HG03066 (cell line): Measurements from ENCODE around the gene GAGE2A.
"Not testable (repeated sequence)": the region's sequence is repeated elsewhere in the genome, so short reads cannot be mapped to it uniquely, and the experiment has no call there.

Experiments
- ATAC-seq: cut with Tn5 transposase; IDR thresholded peaks from one replicate; pipeline ENCODE4 v1.9.1; 2021; ENCODE audit warnings: low read depth; ENCODE audit not compliant: unreplicated experiment

The GAGE2A gene, protein sequence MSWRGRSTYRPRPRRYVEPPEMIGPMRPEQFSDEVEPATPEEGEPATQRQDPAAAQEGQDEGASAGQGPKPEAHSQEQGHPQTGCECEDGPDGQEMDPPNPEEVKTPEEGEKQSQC

GRCh38 chrX:49589196-49589595, at the start of gene GAGE2A:
Gene GAGE2A (plus strand): TSS chrX:49589496. CDS start chrX:49590651, 1,155 bp downstream.
- ATAC-seq: not testable (repeated sequence)

DNA sequence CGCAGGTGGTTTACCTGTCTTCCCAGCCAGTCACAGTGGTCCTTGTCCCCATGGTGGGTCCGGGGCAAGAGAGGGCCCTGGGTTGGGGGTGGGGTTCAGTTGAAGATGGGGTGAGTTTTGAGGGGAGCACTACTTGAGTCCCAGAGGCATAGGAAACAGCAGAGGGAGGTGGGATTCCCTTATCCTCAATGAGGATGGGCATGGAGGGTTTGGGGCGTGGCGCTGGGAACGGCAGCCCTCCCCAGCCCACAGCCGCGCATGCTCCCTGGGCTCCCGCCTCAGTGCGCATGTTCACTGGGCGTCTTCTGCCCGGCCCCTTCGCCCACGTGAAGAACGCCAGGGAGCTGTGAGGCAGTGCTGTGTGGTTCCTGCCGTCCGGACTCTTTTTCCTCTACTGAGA, 47.9 kb upstream of the GAGE2A start, which contains the start of gene GAGE12D:
GAGE12D (plus strand) TSS at position 301 of the 400 bp plus-strand sequence. CDS start 1,155 bp downstream, outside the sequence.
- not testable (repeated sequence) for ATAC-seq

GRCh38 chrX:49550989-49551388, 38.3 kb upstream of the GAGE2A start, which contains the start of gene GAGE12E:
Gene GAGE12E (plus strand): TSS chrX:49551289. CDS start chrX:49552444, 1,155 bp downstream.
- ATAC-seq: not testable (repeated sequence)

DNA sequence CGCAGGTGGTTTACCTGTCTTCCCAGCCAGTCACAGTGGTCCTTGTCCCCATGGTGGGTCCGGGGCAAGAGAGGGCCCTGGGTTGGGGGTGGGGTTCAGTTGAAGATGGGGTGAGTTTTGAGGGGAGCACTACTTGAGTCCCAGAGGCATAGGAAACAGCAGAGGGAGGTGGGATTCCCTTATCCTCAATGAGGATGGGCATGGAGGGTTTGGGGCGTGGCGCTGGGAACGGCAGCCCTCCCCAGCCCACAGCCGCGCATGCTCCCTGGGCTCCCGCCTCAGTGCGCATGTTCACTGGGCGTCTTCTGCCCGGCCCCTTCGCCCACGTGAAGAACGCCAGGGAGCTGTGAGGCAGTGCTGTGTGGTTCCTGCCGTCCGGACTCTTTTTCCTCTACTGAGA, 28.8 kb upstream of the GAGE2A start, which contains the start of gene GAGE12F:
GAGE12F (plus strand) TSS at position 301 of the 400 bp plus-strand sequence. CDS start 1,155 bp downstream, outside the sequence.
- ATAC-seq: not testable (repeated sequence)

DNA sequence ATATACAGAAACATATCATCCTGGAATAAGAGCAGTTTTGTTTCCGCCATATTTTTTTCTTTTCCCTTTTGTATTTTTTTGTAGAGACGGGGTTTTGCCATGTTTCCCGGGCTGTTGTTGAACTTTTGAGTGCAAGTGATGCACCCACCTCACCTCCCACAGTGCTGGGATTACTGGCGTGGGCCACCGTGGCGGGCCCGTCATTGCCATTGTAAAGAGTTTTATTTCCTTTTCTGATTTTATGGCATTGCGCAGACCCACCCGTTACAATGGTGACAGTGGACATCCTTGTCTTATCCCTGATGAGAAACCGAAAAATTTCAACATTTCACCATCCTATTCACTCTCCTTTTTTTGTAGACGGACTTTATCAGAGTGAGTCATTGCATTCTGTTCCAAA, 20.6 kb upstream of the GAGE2A start:
- ATAC-seq: not testable (repeated sequence)

DNA sequence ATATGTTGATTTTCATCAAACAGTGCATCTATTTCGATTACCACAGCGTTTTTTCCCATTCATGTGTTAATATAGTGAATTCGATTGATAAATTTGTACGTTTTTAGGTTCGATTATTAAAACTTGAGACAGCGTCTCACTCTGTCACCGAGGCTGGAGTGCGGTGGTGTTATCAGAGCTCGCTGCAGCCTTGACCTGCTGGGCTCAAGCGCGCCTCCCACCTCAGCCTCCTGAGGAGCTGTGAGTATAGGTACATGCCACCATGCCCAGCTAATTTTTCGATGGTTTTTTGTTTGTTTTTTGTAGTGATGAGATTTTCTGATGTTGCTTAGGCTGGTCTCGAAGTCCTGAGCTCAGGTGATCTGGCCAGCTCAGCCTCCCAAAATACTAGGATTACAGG, 20.1 kb upstream of the GAGE2A start:
- not testable (repeated sequence) for ATAC-seq

GRCh38 chrX:49570100-49570499, 19.2 kb upstream of the GAGE2A start, which contains the start of gene GAGE12G:
Gene GAGE12G (plus strand): TSS chrX:49570400. CDS start chrX:49571555, 1,155 bp downstream.
- not testable (repeated sequence) for ATAC-seq

DNA sequence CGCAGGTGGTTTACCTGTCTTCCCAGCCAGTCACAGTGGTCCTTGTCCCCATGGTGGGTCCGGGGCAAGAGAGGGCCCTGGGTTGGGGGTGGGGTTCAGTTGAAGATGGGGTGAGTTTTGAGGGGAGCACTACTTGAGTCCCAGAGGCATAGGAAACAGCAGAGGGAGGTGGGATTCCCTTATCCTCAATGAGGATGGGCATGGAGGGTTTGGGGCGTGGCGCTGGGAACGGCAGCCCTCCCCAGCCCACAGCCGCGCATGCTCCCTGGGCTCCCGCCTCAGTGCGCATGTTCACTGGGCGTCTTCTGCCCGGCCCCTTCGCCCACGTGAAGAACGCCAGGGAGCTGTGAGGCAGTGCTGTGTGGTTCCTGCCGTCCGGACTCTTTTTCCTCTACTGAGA, 9.6 kb upstream of the GAGE2A start, which contains the start of gene GAGE12H:
GAGE12H (plus strand) TSS at position 301 of the 400 bp plus-strand sequence. CDS start 1,155 bp downstream, outside the sequence.
- not testable (repeated sequence) for ATAC-seq

DNA sequence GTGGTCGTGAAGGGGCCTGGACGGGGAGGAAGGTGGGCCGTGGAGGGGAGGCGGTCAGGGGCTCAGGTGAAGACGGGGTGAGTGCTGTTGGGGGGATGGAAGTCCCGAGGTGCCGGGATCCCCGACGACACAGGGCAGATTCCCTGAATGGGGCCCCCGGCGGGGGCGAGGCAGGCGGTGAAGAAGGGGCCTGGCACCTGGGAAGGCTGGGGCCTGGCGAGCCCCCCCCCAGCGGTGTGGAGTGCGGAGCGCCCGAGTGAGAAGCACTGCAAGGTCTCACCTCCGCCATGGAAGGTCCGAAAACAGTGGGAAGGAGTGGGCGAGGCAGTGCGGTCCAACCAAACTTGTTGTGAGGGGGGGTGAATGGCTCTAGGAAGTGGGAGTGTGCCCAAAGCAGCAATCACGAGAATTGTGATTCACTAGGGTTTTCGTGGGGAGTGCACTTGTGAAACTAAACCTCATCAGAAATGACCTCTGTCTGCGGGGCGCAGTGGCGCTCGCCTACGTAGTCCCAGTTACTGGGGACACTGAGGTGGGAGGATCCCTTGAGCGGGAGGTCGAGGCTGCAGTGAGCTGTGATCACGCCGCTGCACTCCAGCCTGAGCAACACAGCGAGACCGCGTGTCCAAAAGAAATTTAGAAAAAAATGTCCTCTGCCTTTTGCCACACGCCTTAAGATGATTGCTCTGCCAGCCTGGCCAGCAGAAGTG, 628 bp downstream of the GAGE2A start:
- not testable (repeated sequence) for ATAC-seq

DNA sequence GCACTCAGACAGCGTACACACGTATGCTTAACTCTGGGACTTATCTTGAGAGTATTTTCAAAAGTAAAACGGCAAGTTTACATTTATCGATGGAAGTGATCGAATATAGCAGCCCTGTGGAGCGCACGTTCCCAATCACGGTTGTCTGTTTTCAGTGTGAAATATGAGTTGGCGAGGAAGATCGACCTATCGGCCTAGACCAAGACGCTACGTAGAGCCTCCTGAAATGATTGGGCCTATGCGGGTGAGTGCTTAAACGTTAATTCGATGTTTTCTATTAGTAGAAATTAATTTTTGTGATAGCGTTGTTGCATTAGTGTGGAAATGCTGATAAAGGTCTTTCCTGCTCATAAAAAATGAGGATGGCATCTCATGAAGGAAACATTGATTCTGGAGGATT, 1.2 kb downstream of the GAGE2A start:
- not testable (repeated sequence) for ATAC-seq

DNA sequence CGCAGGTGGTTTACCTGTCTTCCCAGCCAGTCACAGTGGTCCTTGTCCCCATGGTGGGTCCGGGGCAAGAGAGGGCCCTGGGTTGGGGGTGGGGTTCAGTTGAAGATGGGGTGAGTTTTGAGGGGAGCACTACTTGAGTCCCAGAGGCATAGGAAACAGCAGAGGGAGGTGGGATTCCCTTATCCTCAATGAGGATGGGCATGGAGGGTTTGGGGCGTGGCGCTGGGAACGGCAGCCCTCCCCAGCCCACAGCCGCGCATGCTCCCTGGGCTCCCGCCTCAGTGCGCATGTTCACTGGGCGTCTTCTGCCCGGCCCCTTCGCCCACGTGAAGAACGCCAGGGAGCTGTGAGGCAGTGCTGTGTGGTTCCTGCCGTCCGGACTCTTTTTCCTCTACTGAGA, 9.4 kb downstream of the GAGE2A start, which contains the start of gene GAGE1:
GAGE1 (plus strand) TSS at position 301 of the 400 bp plus-strand sequence. CDS start 1,155 bp downstream, outside the sequence.
- not testable (repeated sequence) for ATAC-seq

- no peak for ATAC-seq
Observed at GRCh38 chrX:49610718-49611310, 21.5 kb downstream of the GAGE2A start.

DNA sequence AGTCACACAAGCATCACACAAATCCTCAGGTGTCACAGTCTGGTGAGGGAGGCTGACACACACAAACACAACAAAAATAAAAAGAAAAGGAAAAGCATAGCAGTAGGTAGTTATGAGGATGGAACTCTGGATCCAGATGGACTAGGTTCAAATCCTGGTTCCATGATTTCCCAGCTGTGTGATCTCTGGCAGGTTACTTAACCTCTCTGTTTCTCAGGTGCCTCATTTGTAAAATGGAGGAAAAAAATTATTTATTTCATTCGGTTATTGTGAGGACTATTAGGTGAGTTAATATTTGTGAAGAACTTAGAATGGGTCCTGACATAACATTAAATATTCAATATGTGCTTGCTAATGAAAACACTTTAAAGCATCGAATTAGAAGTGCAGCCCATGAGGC, 29.3 kb downstream of the GAGE2A start:
- ATAC-seq: no peak

DNA sequence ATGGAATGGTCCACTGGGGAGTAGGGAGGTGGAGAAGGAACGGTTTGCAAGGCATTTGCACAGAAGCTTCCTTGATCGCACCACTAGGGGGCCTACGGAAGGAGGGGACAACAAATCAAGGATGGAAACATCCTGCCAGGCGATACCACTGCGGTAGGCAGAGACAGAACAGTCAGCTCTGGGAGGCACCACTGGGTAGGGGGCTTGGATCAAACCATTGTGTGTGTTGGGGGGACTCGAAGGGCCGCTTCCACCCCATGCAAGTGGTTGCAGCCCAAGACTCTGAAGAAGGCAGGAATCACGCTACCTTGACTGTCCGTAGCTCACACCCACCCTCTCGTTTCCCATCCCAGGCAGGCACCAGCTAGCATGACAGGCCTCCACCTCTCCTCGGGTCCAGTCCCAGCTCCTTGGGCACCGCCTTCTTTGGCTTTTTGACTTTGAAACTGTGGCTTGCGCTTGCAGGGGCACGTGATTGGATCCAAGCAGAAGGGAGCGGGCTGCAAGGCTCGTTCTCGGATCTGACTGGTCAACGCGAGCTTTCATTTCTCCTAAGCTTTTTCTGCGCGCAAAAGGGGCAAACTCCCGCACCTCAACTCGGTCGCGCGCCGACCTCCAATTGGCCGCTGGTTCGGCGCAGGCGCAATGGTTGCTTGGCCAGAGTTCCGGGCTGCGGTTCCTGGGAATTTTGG, 37.9 kb downstream of the GAGE2A start:
- no peak for ATAC-seq

GRCh38 chrX:49644991-49645637, 55.8 kb downstream of the GAGE2A start:
- no peak for ATAC-seq
